Measurements from ENCODE around the gene EVX2.

Gene EVX2

DNA sequence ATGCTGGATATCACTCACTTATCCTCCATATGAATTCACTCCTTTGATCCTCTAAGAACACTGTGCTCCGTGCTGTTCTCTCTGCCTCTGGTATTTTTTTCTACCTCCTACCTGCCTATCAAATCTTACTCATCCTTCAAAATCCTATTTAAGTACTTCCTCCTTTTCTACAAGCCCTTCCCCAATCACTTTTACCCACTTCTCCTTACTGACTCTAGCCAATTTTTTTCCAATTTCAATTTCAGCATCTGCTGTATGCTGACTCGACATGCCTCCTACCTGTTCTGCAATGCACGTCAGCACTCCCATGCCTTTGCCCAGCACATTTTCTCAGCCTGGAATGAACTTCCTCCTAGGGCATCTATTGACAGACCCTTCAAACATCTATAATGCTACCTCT is 44.4 kb downstream of the EVX2 start:
- DNase-seq, result no peak

DNA sequence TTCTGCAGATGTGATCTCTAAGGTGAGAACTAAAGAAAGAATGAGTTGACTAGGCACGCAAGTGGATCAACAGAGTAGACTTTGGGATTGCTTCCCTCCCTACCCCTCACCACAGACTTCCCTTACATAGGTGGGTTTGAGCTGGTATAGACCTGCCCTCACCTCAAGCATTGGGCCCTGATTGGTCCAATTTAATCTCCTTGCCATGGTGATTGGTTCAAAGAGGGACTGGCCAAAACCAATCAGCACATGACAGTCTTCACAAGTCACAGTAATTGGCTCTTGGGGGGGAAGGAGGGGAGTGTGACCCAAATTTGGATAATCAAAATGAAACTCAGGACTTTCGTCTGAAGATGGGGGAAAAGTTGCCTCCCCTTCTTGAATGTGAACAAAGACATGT is 45.1 kb downstream of the EVX2 start:
- no peak for DNase-seq

DNA sequence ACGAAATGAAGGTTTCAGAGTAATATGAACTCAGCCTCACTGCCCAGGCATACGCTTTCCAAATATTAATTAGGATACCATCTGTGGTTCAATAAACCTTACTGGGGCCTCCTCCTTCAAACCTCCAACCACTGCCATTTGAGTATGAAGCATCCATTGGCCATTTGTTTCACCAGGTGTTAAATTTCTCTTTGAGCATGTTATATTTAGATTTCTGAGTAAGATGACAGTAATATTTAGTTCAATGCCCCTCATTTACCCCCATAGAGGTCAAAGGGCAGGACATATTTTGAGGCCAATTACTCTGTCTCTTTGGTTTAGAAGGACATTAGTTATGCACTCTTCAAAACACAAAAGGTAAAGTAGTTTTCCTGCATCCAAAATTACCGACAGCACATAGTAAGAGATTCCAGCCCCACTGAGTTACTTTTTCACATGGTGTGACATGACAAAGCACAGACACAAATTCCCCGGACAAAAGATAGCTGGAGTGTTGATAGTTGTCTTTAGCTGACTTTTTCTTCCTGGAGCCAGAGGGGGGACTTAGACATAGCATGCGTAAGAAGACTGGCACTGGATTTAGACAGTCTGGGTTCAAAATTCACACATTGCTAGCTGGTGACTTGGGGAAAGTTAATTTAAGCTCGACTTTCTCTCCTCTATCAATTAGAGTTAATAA is 48.6 kb downstream of the EVX2 start:
- DNase-seq, result no peak

DNA sequence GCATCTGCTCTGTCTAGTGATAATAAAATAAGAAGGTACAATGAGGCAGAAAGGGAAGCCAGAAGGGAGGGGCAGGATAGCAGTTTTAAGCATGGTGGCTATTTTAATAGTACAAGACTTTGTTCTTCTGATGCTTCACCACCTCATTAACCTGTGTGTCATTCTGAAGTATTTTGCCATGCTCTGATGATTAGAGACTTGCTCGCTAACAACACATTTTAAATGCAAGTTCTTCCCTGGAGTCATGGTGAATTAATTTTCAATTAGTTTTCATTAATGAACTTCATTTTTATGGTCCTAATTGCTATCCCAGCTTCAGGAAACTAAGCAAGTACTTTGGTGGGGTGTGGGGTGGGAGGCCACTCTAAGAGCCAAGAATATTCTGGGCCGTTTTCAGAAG is 56.0 kb downstream of the EVX2 start:
- no peak for DNase-seq

Data from GDM1 (cell line).